Heart right ventricle (tissue), 16 donors: ENCODE measurements around the gene GTF3C6. TPM values are rescaled to one million over a fixed set of nuclear protein-coding genes. Genes with fewer than 3 reads are reported as not detected.

Experiments
- ATAC-seq, 8 donors: fragments of 200-7000 bp; cut with Tn5 transposase; one replicate each; pipeline ENCODE4 v1.9.1; 2020; ENCODE audit warnings: mild to moderate bottlenecking in 8 of 8, moderate library complexity in 8 of 8, moderate number of reproducible peaks in 1 of 8
- DNase-seq, 2 donors: peaks; one replicate each; pipeline ENCODE4 v3.0.0-alpha.2; 2020
- H3K27ac ChIP-seq, 10 donors: fragments of 200-600 bp; sonication (generic) in 2 of 10; one replicate each; pipeline versions ENCODE4 v1.5.0 to v1.8.0; 2020 to 2022; ENCODE audit warnings: mild to moderate bottlenecking in 3 of 10
- H3K27me3 ChIP-seq, 7 donors: fragments of 200-600 bp; one replicate each; pipeline ENCODE4 v1.8.0; 2021 to 2022; ENCODE audit warnings: mild to moderate bottlenecking in 2 of 7
- H3K36me3 ChIP-seq, 9 donors: fragments of 200-600 bp; sonication (generic) in 1 of 9; one replicate each; pipeline versions ENCODE4 v1.5.0 to v1.8.0; 2020 to 2022; ENCODE audit warnings: mild to moderate bottlenecking in 2 of 9
- H3K4me1 ChIP-seq, 9 donors: fragments of 200-600 bp; sonication (generic) in 1 of 9; one replicate each; pipeline versions ENCODE4 v1.5.0 to v1.8.0; 2020 to 2022; ENCODE audit warnings: mild to moderate bottlenecking in 4 of 9
- H3K4me3 ChIP-seq, 10 donors: fragments of 200-600 bp; sonication (generic) in 2 of 10; one replicate each; pipeline versions ENCODE4 v1.5.0 to v1.8.0; 2020 to 2022; ENCODE audit warnings: mild to moderate bottlenecking in 7 of 10, moderate library complexity in 2 of 10
- H3K9me3 ChIP-seq, 11 donors: fragments of 200-600 bp in 10 of 11; sonication (generic) in 2 of 11; one replicate each; pipeline versions ENCODE4 v1.5.0 to v1.8.0; 2013 to 2022; ENCODE audit warnings: mild to moderate bottlenecking in 2 of 11, control low read depth in 1 of 11, moderate library complexity in 1 of 11
- WGBS, 2 donors: extraction: QIAGEN DNeasy Blood & Tissue Kit; methylation state at CpG; one replicate each; pipeline ENCODE4 v1.1.7; 2013; ENCODE audit warnings: inconsistent platforms in 1 of 2; 5-methylcytosine and 5-hydroxymethylcytosine counted together
- intact Hi-C, 10 donors: fragments of 100-400 bp; cut with DNase I; formaldehyde crosslinking; loops; one replicate each; pipeline versions ENCODE4 v1.11.1 to v1.14.2; 2022
- polyA plus RNA-seq, 2 donors: library from polyadenylated mRNA; stranded (reverse); fragments of 200-250 nt; gene quantifications; one replicate each; pipeline ENCODE4 v1.2.3, GENCODE V29; 2013
- total RNA-seq, 10 donors: library from RNA; stranded (reverse); fragmentation: NEBNext Ultra II Directional in 3 of 10; extraction: Animal tissue kit (Norgen Biotek cat#: 25700) in 3 of 10; gene quantifications; one replicate each; pipeline versions ENCODE4 v1.2.1 to v1.2.4, GENCODE V29; 2021 to 2023
- TF ChIP-seq, protein P1 (sequence below), 9 donors: fragments of 200-600 bp; sonication (generic) in 2 of 9; IDR thresholded peaks; one replicate each; pipeline versions ENCODE4 v1.5.0 to v1.8.0; 2021 to 2022; ENCODE audit warnings: antibody characterized with exemption in 9 of 9, mild to moderate bottlenecking in 5 of 9, moderate library complexity in 1 of 9
- donor health status: Arrhythmogenic right ventricular cardiomyopathy.
- donor health status: ischemic (EF 13 %, LVEDD 7.1; RV severe dilation, severe dysfunction).
- donor health status: healthy with polysubstance abuse.
- donor health status: DM: no; HTN: yes; CAD: no.
- donor health status: DM: no; HTN: no; CAD: no.
- donor health status: ischemic (EF 25% LVEDD 6.9; RV normal size, moderate dysfunction).
- donor health status: ischemic (EF 25% LVEDD 5.7; RV mildly dilated, moderate dysfunction).
- donor health status: healthy.
- donor health status: DM: yes; HTN: yes; CAD: no.
- donor health status: Ischemic cardiomyopathy.
- donor health status: ischemic (EF 35%, LVEDD 5.7; RV mildly dilated, moderate dysfunction).
- donor health status: nonischemic (EF 11% LVEDD 7.7; RV severe dilation, severe dysfunction).
- donor health status: DM: yes; HTN: yes; CAD: no.
- donor health status: PGD.
- donor health status: ischemic (EF 29% LVEDD 5.4; RV normal size, mild dysfunction).
- donor health status: nonischemic (EF 23%, LVEDD 6.1; RV moderate dilation, normal function).

The GTF3C6 gene
- total and polyA plus RNA-seq, 12 donors, result 95.9 to 128 (median 106) TPM

- Histone ChIP-seq H3K27me3 (no peaks in the 10 kb centered on the region), H3K9me3 (no peaks in the 10 kb centered on the region), H3K27ac (no peak overlapping the region), H3K36me3 (peaks cover 0 to 8% (median 0%) of the 10 kb centered on the region in 9 donors), H3K4me3 (no peak overlapping the region), H3K4me1 (peaks cover 0 to 21% (median 13%) of the 10 kb centered on the region in 9 donors)
- TF ChIP-seq, protein P1, sequence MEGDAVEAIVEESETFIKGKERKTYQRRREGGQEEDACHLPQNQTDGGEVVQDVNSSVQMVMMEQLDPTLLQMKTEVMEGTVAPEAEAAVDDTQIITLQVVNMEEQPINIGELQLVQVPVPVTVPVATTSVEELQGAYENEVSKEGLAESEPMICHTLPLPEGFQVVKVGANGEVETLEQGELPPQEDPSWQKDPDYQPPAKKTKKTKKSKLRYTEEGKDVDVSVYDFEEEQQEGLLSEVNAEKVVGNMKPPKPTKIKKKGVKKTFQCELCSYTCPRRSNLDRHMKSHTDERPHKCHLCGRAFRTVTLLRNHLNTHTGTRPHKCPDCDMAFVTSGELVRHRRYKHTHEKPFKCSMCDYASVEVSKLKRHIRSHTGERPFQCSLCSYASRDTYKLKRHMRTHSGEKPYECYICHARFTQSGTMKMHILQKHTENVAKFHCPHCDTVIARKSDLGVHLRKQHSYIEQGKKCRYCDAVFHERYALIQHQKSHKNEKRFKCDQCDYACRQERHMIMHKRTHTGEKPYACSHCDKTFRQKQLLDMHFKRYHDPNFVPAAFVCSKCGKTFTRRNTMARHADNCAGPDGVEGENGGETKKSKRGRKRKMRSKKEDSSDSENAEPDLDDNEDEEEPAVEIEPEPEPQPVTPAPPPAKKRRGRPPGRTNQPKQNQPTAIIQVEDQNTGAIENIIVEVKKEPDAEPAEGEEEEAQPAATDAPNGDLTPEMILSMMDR (IDR thresholded peaks at IDR 0.05), result no peak
- DNase-seq (no peak), ATAC-seq (no peak)
- intact Hi-C loops, result loop anchor here in 3 of 10 donors (2.0 to 10.0 kb wide), 3 partner anchors 21 to 445 kb away; partner anchors contain the start of genes AMD1 (in 1 of the 3) and GTF3C6 (in 1 of the 3)
- WGBS, 2 donors, result 96 to 98% methylated on average over 5 of the region's 5 CpGs
Measured at GRCh38 chr6:110980227-110980626, 21.7 kb downstream of the GTF3C6 start.

GRCh38 chr6:110980648-110981047 is 22.1 kb downstream of the GTF3C6 start:
- Histone ChIP-seq H3K27me3 (no peaks in the 10 kb centered on the region), H3K27ac (no peak overlapping the region), H3K9me3 (no peaks in the 10 kb centered on the region), H3K36me3 (peaks cover 0 to 12% (median 0%) of the 10 kb centered on the region in 9 donors), H3K4me1 (peaks cover 0 to 21% (median 13%) of the 10 kb centered on the region in 9 donors), H3K4me3 (peak overlapping the region in 4 of 10 donors; percentile 77 to 85 (median 80))
- WGBS, 2 donors, result 97 to 98% methylated on average over 9 of the region's 9 CpGs
- TF ChIP-seq, protein P1 (IDR thresholded peaks at IDR 0.05), result no peak
- DNase-seq, result no peak
- intact Hi-C loops, result loop anchor here in 3 of 10 donors (2.0 to 10.0 kb wide), 3 partner anchors 22 to 446 kb away; partner anchors contain the start of genes AMD1 (in 1 of the 3) and GTF3C6 (in 1 of the 3)
- no peak for ATAC-seq

DNA sequence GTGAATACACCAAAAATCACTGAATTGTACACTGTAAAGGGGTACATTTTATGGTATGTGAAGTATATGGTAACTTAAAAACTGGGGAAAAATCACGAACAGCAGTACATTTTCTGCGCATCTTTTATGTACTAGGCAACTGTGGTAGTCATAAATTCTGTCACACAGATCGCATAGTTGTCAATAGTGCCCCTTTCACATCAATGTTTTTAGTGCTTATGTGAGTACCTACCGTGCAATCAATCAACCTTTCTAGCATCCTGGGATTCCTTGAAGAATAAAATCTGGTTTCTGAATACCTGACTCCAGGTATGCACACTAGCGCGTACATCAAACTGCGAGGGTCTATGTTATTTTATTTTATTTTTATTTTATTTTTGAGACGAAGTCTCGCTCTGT is 22.7 kb downstream of the GTF3C6 start:
- Histone ChIP-seq H3K27me3 (no peaks in the 10 kb centered on the region), H3K4me1 (peaks cover 0 to 21% (median 13%) of the 10 kb centered on the region in 9 donors), H3K27ac (peak overlapping the region in 9 of 10 donors; percentile 87 to 96 (median 93)), H3K9me3 (no peaks in the 10 kb centered on the region), H3K36me3 (peaks cover 0 to 18% (median 4%) of the 10 kb centered on the region in 9 donors), H3K4me3 (peak overlapping the region; percentile 77 to 94 (median 82))
- intact Hi-C loops, result loop anchor here in 3 of 10 donors (2.0 to 10.0 kb wide), 3 partner anchors 22 to 446 kb away; partner anchors contain the start of genes AMD1 (in 1 of the 3) and GTF3C6 (in 1 of the 3)
- no peak for DNase-seq
- WGBS, 2 donors, result 46 to 51% methylated on average over 9 of the region's 9 CpGs
- TF ChIP-seq, protein P1 (IDR thresholded peaks at IDR 0.05), result no peak
- ATAC-seq, result peak in 3 of 8 donors; percentile 2 to 16 (median 9)

DNA sequence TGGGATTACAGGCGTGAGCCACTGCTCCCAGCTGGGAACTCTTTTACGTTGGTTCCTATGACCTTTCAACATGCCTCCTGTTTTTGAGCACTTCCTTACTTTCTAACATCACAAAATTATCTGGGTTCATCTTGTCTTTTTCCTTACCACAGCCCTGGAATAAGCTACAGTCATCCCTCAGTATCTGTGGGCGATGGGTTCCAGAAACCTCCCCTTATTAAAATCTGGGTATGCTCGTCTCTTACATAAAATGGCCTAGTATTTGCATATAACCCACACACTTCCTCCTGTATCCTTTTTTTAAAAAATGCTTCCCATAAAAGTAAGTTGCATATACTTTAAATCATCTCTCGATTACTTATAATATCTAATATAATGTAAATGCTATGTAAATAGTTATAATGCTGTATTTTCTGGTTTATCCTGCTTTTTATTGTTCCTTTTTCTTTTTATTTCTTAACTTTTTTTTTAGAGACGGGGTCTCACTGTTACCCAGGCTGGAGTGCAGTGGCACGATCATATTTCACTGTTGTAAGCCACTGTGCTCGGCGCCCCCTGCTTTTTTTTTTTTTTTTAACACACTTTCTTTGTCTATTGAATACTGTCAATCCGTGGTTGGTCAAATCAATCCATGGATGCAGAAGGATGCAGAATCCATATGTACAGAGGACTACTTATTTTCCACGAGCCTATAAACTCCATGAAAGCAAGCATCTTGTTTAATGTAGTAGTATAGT is 32.5 kb downstream of the GTF3C6 start:
- no peak overlapping the region for H3K27ac ChIP-seq
- TF ChIP-seq, protein P1 (IDR thresholded peaks at IDR 0.05), result no peak
- peaks cover 0 to 98% (median 34%) of the 10 kb centered on the region in 9 donors for H3K36me3 ChIP-seq
- intact Hi-C loops, result loop anchor here in 1 of 10 donors (10.0 kb wide), 1 partner anchor 466 kb away; no protein-coding TSS in a partner anchor
- DNase-seq (no peak), ATAC-seq (no peak)
- H3K27me3 ChIP-seq, result no peaks in the 10 kb centered on the region
- peaks cover 0 to 4% (median 0%) of the 10 kb centered on the region in 9 donors for H3K4me1 ChIP-seq
- H3K9me3 ChIP-seq, result no peaks in the 10 kb centered on the region
- WGBS, 2 donors, result 87 to 93% methylated on average over 11 of the region's 11 CpGs
- no peak overlapping the region for H3K4me3 ChIP-seq
